ENCODE data around the gene MRPL46.
"Not testable (repeated sequence)": the region's sequence is repeated elsewhere in the genome, so short reads cannot be mapped to it uniquely, and the experiment has no call there.

Gene MRPL46

DNA sequence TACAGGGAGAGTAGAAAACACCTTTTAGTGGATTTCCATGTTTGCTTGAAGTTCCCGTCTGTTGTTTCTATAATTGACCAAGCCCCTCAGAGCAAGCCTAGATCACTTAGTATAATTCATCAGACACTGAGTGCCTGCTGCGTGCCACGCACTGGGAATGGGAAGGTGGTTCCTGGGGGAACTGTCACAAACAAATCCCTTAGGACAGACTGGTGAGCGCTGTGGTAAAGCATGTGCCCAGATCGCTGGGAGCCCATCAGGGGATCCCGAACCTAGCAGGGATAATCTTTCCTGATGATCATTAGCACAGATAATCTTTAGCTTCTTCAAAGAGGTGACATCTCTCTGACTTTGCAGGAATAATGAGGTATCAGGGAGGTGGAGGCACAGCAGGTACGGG, 9.9 kb upstream of the MRPL46 start:
- DNase-seq, result no peak

DNA sequence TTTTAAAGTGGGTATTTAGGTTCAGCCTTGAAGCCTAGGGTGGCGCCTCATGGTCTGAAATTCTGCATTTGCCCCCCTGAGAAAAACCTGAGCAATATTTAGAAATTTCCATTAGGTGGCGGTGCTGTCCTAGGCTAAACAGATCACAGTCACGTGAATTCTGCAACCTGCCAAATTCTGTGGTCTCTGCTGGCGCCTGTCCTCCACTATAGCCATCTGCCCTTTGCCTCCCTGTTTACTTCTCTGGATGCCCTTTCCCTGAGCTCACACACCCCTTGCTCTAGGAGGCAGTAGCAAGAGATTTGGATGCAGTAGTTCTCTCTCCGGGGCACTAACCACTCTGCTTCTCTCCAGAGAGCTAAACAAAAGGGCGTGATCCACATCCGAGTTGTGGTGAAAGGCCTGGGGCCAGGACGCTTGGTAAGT, 9.5 kb upstream of the MRPL46 start:
- DNase-seq, result no peak

DNA sequence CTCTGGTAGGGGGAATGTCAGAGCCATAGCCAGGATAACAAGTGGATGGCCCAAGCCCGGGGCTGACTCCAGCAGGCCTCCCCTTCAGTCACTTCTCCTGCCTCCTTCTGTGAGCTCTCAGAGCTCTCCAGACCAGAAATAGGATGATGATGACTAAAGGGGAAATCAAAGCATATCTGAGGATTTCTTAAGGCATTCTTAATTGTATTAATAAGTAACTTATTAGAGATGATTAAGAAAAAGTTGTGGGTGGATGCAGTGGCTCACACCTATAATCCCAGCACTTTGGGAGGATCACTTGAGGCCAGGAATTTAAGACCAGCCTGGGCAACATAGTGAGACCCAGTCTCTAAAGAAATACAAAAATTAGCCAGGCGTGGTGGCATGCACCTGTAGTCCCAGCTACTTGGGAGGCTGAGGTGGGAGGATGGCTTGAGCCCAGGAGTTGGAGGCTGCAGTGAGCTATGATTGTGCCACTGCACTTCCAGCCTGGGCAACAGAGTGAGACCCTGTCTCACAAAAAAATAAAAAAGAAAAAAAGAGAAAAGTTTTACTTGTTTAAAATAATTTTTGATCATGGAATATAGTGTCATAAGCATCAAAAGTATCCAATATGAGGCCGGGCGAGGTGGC, 6.6 kb upstream of the MRPL46 start:
- not testable (repeated sequence) for DNase-seq

DNA sequence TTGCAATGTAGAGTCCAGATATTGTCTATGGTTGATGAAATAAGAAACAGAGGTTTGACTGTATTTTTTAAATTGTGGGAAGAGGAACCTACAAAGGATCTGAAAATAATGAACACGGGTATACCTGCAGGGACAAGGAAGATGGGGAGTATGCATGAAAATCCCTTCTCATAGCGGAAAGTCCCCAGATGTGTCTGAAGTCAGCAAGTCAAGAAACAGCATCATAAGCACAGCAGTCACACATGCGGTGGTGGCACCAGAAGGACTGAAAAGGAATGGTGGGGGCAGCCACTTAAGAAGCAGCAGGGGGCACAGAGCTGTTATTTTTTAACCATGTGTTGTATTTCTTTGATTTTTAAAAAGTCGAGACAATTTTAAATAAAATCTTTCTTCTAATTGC, 5.0 kb upstream of the MRPL46 start:
- DNase-seq, result no peak

DNA sequence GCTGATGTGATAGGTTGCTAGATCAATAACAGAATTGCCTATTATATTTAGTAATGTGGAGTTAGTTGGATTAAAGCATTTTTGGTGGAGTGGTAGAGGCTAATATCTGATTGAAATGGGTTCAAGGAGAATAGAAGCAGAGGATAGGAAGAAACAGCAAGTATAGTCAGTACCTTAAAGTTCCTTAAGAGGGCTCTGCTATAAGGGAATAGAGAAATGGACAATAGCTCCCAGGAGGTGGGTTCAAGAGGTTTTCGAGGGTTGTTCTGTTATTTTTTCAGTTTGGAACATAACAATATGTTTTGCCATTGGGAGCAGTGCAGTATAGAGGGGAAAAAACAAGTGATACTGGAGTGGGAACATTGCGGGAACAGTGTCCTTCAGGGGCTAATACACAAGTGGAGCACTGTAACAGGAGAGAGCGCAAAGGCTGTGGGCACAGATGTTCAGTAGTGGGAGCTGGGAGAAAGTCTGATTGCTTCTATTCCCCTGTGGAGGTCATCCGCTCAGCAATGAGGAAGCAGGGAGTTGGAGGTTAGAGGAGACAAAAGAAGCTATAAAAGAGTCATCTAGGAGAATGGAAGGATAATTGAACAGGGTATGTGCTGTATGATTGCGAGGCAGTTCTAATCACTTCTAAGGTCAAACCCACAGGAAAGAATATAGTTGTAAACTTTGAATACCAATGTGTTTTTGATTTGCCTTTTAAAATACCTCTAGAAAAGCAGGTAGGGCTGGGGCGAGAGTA, 3.6 kb upstream of the MRPL46 start:
- no peak for DNase-seq

DNA sequence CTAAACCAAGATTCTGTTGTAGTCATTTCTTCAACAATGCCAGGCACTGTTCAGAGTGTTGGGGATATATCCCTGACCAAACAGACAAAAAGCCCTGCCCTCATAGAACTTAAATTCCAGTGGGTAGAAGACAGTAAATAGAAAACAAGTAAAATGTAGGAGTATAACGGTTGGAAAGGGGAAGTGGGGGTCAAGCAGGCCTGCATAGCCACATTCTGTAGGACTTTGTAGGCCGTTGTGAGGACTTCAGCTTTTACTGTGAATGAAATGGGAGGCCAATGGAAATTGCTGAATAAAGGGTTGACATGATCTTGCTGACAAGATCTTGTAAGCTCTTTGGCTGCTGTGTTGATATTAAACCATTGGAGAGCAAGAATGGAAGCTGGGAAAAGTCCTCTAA, 2.1 kb upstream of the MRPL46 start:
- DNase-seq, result no peak

DNA sequence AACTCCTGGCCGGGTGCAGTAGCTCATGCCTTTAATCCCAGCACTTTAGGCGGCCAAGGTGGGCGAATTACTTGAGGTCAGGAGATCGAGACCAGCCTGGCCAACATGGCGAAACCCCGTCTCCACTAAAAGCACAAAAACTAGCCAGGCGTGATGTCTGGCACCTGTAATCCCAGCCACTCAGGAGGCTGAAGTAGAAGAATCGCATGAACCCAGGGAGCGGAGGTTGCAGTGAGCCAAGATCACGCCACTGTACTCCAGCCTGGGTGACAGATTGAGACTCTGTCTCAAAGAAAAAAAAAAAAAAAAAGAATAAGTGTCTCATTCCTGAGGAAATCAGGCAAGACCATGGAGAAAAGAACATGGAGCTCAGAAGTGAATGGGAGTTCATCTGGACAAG, 1.5 kb upstream of the MRPL46 start:
- not testable (repeated sequence) for DNase-seq

DNA sequence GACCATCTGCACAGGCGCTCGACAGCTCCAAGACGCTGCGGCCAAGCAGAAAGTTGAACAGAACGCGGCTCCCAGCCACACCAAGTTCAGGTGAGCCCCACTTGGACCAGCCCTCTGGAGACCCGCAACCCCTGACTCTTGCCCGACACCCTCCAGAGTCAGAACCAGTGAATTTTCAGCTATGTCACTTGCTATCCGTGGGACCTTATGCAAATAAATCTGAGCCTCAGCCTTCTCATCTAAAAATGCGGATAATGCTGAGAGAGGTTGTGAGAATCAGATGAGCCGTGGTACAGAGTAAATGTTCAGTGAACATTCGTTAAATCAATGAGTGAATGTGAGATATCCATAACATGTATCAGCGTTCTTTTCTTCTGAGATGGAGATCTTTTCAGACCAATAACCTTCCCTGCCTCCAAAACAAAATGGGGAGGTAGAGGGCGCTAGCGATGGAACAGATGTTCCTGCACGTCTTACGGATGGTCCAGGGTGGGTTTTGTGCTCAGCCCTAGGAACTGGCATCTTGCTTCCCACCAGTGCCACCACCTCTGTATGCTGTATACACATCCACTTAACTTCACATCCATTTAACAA, 844 bp upstream of the MRPL46 start:
- DNase-seq, result no peak

DNA sequence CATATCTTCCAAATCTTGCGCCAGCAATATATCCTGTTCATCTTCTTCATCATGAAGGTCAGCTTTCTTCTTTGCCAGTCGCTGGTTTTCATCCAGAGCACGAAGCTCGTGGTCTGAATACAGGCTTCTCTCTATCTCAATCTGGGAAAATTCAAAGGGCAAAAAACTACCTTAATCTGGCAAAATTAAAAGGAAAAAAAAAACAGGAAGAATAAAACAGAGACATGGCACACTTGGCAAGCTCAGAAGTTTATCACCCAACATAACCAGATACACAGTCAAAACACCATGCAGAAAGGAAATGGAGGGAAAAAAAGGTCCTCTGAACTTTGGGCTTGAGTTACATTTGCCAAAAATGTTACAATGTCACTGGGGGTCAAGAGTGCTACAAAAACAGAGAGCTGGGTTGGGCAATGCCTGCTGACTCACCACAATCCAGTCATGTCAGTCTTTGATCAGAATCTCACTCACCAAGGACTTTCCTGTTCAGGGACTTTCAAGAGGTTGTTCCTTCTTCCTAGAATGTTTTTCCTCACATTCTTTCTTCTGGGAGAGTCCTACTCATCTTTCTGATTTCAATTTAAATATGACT, 1.5 kb downstream of the MRPL46 start:
- DNase-seq, result no peak

DNA sequence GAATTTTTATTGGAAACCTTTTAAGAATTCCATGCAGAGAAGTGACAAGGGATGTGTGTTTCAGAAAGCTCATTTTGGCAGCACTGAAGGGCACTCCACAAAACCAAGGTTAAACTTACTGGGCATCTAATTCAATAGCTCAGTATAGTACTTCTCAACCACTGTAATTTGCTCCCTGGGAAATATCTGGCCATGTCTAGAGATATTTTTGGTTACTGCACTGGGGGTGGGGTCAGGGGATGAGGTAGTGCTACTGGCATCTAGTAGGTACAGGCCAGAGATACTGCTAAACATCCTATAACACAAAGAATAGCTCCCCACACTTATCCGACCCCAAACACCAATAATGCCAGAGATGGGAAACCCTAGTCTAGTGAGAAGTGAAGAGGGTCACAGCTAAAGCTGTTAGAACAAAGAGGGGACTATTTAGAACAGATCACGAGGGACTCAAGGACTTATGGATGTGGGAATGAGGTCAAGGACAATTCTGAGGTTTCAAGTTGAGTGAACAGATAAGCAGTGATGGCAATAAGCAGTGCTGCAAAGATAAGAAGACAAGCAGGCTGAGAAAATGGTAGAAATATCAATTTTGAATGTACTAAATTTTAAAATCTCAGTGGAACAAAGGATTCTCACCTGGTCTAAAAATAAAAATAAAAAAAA, 3.2 kb downstream of the MRPL46 start:
- DNase-seq, result no peak

DNA sequence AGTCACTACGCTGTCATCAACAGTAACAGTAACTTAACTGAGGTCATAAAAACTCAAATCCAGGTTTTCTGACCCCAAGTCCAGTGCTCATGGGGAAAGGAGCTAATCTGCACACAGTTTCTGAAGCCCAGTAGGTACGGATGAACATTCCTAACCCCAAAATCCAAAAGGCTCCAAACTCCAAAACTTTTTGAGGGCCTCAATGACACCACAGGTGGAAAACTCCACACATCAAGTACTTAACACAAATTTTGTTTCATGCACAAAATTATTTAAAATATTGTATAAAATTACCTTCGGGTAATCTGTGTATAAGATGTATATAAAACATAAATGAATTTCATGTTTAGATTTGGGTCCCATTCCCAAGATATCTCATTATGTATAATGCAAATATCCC, 10.5 kb downstream of the MRPL46 start:
- no peak for DNase-seq

DNA sequence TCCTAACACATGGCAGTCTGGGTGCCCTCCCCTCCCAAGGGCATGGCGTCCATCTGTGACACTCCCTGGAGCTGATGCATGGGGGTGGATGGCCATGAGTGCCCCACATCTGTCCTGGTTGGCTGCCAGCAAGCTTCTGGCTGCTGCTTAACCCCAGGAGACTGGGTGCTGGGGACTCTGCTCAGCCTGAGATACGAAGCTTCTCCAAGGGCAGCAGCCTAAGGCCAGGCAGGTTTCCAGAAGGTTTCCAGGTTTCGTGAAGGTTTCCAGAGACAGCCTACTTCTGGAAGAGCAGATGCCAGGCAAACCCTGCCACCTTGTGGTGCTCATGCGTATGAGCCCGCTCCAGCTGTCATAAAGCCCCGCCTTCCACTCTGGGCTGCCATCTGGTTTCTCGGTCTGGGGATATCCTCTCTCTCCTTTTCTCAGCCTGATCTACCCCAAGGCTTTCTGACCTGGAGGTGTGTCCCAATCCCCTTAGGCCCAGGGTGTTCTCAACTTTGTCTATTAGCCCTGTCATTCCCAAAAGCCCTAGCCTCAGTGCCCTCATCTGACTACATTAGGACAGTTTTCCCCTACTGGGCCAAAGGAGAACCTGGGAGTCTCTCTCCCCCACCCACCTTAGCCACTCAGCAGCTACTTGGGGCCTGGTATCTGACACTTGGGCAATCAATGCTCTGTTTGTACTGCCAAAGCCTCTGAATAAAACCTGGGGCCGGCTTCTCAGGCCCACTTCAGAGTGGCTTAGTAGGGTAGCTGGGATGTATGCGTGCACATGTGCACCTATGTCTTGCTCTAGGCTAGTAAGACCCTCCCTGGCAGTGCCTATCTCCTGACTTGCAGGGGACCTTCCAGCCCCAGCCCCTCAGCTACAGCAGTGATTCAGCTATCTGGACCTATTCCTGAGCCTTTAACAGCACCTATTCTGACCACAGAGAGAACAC, 12.0 kb downstream of the MRPL46 start:
- DNase-seq, result no peak

DNA sequence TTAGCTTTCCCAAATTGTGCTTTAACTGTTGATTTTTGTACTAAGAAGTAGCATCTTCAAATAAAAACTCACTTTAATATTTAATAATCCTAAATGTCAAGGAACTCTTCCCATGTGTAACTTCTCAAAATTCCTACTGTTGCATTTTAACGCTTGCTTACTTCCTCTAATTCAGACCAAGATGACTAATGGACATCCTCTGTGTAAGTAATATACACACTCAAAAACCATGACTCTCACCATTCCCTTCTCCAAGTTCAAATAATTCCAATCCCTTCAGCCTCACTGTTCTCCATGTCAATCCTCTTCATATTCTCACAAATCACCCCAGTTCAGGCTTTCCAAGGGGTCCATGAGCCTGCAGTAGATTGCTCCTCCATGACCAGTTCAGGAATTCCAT, 13.0 kb downstream of the MRPL46 start:
- DNase-seq, result no peak

DNA sequence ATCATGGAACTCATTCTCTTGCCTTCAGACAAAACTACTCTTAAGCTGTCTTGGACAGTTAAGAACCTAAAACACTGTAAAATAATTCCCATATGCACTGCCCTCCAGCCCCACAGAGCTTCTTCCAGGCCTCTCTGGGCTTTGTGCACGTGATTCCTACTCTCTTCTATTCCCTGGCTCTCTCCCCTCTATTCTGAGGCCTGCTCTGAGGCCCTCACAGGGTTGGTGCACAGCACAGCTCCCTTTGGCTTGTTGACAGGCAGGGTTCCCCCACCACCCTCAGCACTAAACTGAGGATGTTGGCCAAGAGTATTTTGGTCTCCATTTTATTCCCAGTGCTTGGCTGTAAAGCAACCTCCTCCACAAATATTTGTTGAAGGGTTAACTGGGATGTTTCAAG, 13.5 kb downstream of the MRPL46 start:
- DNase-seq, result no peak

DNA sequence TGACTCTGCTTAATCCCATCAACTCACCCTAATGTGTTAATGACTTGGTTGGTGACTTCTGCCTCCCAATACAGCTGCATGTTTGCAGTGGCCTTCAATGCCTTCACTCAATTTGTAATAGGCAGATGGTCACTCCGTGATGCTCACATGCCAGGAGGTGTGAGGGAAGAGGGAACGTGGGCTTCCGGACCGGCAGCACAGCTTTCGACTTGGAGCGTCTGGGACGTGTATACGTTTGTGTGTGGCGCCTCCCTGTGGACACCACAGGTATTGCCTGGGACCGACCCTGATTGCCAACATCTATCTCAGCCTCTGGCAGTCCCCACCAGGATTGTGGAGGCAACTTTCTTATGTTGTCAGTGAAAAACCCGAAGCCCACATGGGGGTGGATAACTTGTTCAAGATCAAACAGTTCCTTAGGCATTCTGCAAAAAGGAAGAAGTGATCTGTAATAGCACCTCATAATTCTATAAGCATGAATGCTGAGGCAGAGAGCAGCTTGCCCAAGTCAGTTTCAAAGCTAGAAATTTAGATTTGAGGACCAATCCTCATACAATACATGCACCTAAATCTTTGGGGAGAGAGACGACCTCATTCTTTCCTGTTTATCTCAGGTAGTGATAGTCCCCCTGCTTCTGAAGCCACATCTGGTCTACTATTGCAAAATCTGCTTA, 16.9 kb downstream of the MRPL46 start:
- peak; percentile 10 for DNase-seq

DNA sequence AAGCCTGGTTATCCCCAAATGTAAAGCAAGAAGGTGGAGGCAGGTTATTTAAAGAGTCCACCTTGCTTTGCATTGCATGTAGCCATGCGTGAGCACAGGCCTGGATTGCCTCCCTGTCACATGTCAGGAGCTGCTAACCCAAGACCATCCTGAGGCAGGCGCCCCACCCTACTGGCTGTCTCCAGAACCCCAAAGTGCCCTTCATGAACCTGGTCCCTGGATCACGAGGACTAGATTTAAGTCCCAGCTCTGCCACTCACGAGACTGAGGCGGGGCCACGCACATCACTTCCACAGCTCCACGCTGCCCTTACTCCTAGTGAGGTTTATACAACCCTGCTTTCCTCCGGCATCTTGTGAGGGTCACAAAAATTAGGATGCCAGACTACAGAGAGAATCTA, 17.6 kb downstream of the MRPL46 start:
- DNase-seq, result no peak

DNA sequence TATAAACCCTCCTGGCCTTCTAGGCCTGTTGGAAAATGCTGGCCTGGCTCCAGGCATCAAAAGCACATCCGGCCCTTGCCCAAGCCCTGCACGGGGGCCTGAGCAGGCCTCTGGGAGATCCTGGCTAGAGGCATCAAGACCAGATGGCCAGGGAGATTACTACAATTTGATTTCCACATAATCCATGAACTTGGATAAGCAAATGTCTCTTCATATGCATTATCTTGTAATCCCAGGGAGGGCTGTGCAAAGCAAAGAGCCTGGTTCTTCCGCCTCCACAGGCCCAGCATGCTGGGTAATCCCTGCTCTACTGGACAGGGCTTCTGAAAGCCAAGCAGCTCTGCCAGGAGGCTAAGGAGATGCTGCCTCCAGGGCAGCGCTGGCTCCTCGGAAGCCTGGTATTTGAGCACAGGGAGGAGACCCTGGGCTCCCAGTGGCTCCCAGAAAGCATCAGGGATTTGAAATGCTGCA, 18.2 kb downstream of the MRPL46 start:
- DNase-seq, result no peak

DNA sequence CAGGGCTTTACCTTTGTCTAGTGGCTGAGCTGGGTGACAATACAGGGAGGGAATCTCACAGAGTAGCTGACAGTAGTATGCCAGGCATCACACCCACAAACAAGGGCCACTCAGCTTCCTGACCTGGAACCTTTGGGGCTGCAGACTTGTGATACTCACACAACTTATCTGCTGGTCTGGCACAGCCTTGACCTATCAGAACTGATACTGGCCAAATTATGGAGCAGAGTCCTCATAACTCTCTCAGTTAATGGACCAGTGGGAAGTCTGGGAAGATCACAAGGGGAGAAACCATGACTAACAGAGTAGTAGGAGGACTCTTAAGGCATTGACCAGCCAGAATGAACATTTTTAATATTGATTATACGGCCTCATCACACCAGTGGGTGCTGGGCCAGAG, 19.4 kb downstream of the MRPL46 start:
- no peak for DNase-seq

DNA sequence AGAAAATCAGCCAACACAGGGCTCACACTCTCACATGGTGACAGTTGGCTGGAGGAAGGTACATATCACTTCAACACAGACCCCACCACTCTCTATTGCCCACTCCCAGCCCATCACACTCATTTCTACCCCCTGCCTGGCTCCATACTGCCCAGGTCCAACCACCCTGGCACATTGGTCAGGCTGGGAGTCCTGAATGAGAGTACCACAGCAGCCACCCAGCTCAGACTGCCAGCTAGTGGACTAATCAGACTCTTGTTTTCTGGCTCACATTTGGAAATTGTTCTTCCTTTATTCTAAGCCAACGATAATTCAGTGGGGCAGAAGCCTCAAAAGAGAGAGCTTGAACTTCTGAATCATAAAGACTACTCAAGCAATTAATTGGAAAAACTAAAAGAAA, 20.0 kb downstream of the MRPL46 start:
- DNase-seq, result no peak

DNA sequence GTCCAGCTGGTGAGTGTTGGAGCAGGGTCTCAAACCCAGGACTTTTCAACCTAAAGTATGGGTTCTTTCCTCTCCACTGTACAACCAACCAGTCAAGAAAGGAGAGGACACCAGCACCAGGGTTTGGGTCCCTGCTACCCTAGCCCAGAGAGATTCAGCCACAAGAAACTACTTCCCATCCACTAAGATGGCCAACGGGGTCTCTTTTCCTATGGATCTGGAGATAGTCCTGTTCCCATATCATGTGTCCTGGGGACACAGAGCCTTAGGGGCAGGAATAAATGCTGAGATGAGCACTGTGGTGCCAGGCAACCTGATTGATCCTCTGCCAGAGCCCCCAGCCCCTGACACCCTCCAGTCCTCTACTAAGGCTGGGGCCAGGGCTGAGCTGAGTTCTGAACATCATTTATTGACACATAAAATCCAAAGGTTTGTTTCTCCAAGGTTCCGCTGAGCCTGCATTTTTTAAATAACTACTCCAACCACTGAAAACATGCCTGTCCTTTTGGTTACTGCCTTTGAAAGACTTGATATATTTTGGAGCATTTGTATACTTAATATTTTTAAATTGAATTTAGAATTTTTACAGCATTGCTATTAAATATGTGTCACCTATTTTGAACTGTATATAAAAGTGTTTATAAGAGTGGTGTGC, 26.0 kb downstream of the MRPL46 start:
- DNase-seq, result no peak

DNA sequence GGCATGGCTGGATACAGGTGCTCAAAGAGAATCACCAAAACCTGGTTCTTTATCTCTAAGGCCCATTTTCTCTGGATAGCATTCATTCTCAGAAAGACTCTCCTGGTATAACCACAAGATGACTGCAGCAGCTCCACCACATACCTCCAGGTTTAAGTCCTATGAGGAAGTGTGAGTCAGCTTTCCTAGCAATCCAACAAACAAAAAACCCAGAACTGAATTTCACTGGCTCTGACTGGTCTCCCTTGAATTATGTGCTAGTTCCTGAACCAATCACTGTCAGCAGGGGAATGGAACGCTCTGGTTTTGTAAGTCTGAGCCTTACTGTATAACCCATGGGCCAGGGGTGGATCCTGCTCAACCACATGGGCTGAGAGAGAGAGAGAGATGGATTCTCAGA, 27.2 kb downstream of the MRPL46 start:
- no peak for DNase-seq

Measured in DMS153 (cell line).